IPS-15b (cell line): Measurements from ENCODE around the gene MYO7B.

Source experiments
- H3K27me3 ChIP-seq: one replicate; pipeline ENCODE4 v1.6.1; 2013; ENCODE audit warnings: low read length; ENCODE audit not compliant: control insufficient read depth, insufficient read depth
- H3K36me3 ChIP-seq: one replicate; pipeline ENCODE4 v1.6.1; 2013; ENCODE audit warnings: low read length; ENCODE audit not compliant: control insufficient read depth, insufficient read depth
- H3K4me1 ChIP-seq: one replicate; pipeline ENCODE4 v1.6.1; 2013; ENCODE audit warnings: mild to moderate bottlenecking, low read length; ENCODE audit not compliant: control insufficient read depth, insufficient read depth
- H3K4me3 ChIP-seq: one replicate; pipeline ENCODE4 v1.5.1; 2013; ENCODE audit warnings: low read depth, low read length
- H3K9ac ChIP-seq: one replicate; pipeline ENCODE4 v1.6.1; 2013; ENCODE audit warnings: low read depth, mild to moderate bottlenecking, low read length
- H3K9me3 ChIP-seq: one replicate; pipeline ENCODE4 v1.6.1; 2013; ENCODE audit warnings: mild to moderate bottlenecking, low read length; ENCODE audit not compliant: control insufficient read depth, insufficient read depth

Gene MYO7B

DNA sequence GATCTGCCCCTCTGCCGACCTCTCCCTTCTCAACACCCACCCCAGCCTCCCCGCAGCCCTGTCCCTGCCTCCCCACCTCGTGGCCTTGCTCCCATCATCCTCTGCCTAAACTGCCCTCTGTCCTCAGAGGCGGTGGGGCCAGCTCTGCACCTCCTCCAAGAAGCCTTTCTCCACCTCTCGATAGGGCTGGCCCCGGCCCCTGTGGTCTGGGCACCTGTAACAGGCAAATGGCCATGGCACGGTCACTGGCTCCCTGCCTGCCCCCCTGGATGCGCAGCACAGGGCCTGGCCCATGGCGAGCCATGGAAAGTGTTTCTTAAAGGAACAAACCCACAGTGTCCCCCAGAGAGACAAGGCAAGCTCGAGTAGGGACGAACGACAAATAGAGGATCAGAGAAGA, 42.0 kb downstream of the MYO7B start:
- Histone ChIP-seq H3K9me3 (no peaks in the 10 kb centered on the region), H3K4me1 (no peaks in the 10 kb centered on the region), H3K36me3 (no peaks in the 10 kb centered on the region), H3K4me3 (no peak overlapping the region), H3K9ac (no peak overlapping the region), H3K27me3 (no peaks in the 10 kb centered on the region)

DNA sequence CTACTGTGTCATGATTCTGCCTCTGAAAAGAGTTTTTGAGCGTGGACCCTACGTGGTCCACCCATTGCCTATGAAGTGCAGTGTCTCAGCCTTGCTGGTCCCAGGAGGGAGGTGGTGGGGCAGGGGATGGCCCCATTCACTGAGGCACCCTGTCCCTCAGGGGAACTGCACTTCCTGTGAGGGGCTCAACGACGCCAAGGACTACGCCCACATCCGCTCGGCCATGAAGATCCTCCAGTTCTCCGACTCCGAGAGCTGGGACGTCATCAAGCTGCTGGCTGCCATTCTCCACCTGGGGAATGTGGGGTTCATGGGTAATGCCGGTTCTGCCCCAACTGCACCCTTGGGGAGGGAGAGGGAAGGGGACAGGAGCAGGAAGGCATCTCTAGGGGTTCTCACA, 42.5 kb downstream of the MYO7B start:
- Histone ChIP-seq H3K36me3 (no peaks in the 10 kb centered on the region), H3K9ac (no peak overlapping the region), H3K4me3 (no peak overlapping the region), H3K27me3 (no peaks in the 10 kb centered on the region), H3K9me3 (no peaks in the 10 kb centered on the region), H3K4me1 (no peaks in the 10 kb centered on the region)

DNA sequence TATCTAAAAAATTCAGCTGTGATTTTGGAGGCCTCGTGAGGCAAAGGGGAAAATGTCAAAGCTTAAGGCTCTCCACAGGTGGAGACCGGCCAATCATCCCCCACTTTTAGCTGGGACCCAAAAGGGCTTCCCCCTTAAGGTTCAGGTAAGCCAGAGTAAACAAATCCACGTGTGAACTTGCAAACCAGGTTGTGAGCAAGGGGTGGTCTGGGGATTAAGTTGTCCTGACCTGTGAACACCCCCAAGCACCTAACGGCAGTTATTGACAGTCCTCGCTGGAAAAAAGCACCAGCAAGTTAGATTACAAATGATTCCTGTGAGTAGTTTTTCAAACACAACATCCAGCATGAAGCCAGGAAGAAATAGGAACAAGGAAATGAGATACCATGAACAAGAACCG, 42.9 kb downstream of the MYO7B start:
- Histone ChIP-seq H3K4me1 (no peaks in the 10 kb centered on the region), H3K27me3 (no peaks in the 10 kb centered on the region), H3K4me3 (no peak overlapping the region), H3K9ac (no peak overlapping the region), H3K36me3 (no peaks in the 10 kb centered on the region), H3K9me3 (no peaks in the 10 kb centered on the region)

DNA sequence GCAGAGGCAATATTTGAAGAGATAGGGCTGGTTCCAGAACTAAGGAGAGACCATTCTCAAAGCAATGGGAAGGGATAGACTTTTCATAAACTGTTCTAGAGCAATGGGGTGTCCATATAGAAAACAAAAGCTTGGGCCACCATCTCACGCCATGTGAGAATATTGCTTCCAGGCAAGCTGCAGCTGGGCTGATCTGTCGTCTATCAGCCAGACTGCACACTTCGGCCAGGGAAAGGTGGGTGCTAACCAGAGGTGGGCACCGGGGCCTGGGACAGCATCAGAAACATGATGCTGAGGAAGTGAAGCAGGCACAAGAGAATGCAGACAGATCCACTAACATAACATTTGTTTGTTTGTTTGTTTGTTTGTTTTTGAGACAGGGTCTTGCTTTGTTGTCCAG, 43.7 kb downstream of the MYO7B start:
- Histone ChIP-seq H3K9me3 (no peaks in the 10 kb centered on the region), H3K27me3 (no peaks in the 10 kb centered on the region), H3K36me3 (no peaks in the 10 kb centered on the region), H3K9ac (no peak overlapping the region), H3K4me3 (no peak overlapping the region), H3K4me1 (no peaks in the 10 kb centered on the region)

DNA sequence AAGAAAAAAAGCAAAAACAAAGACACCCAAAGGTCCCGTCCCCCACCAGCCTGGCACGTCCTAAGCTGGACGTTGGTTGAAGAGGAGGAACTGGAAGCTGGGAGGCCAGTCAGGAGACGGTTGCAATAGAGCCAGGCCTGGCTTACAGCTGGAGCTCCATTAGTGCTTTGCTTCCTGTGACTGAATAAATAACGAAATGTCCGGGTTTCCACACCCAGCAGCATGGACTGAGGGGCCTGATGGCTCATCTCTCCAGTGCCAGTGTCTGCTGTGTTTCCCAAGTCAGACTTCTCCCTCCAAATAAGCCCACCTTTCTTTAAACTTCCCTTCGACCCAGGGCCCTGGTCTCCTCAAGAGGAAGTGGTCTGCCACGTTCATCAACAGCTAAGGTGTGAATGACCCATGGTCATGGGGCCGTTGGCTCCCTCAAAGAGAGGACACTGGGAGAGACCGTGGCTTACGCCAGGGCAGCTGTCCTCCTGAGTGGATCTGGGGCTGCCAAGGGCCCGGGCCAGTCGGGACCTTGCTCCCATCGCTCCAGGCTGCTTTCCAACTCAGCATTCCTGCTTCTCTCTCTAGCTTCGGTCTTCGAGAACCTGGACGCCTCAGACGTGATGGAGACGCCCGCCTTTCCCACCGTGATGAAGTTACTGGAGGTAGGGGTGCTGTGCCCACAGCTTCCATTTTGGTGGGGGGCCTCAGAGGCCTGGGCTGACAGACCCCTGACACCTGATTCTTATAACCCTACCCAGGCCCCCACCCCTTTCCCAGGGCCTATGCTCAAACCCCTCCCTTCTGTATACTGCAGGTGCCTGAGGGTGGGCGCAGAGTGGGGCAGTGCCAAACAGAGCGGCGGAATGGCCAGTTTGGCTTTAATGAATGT, 44.9 kb downstream of the MYO7B start:
- Histone ChIP-seq H3K4me1 (no peaks in the 10 kb centered on the region), H3K4me3 (no peak overlapping the region), H3K9ac (no peak overlapping the region), H3K9me3 (no peaks in the 10 kb centered on the region), H3K36me3 (no peaks in the 10 kb centered on the region), H3K27me3 (no peaks in the 10 kb centered on the region)

DNA sequence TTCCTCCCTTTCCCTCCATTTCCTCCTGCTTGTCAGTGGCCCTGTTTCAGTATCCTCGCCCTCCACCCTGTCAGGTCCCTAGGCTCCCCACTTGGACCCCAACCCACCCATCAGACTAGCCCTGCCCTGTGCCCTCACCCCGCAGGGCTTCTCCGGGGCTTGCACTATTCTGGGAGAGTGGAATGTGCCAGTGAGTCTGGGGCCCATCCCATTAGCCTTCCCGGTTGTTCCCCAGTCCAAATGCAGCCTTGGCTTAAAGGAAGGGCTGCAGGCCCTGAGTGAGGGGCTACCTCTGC, 45.5 kb downstream of the MYO7B start:
- Histone ChIP-seq H3K9me3 (no peaks in the 10 kb centered on the region), H3K36me3 (no peaks in the 10 kb centered on the region), H3K9ac (no peak overlapping the region), H3K4me3 (no peak overlapping the region), H3K4me1 (no peaks in the 10 kb centered on the region), H3K27me3 (no peaks in the 10 kb centered on the region)

DNA sequence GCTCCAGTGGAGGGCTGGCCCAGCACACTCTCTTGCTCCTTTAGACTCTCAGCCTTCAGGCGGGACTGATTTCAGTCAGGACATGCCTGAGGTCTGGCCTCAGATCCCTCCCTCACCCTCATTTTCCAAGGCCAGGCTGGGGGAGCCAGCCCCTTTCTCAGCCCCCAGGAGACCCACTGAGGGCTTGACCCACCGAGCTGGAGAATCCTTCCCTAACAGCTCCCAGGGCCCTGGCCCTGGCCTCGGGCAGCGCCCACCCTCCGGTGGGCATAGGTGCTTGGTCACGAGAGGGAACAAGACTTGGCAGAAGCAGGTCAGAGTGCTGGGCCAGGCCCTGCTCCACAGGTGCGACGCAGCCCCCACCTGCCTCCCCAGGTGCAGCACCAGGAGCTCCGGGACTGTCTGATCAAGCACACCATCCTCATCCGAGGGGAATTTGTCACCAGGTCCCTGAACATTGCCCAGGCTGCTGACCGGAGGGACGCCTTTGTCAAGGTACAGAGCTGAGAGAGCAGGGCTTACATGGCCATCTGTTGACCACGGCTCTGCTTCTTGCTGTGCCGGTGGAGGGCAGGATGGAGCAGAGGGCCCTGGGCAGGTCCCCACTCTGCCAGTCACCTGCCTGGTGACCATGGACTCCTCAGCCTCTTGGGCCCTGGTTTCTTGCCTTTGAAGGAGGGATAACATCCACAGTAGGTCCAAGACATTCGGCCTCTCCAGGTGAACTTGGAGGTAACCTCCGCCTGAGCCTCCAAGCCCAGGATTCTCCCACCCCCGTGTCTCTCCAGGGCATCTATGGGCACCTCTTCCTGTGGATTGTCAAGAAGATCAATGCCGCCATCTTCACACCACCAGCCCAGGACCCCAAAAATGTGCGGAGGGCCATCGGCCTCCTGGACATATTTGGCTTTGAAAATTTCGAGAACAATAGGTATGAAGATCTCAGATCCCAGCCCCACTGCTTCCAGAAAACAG, 46.3 kb downstream of the MYO7B start:
- no peaks in the 10 kb centered on the region for H3K4me1 ChIP-seq
- no peaks in the 10 kb centered on the region for H3K9me3 ChIP-seq
- H3K4me3 ChIP-seq = no peak overlapping the region
- no peak overlapping the region for H3K9ac ChIP-seq
- no peaks in the 10 kb centered on the region for H3K27me3 ChIP-seq
- H3K36me3 ChIP-seq = no peaks in the 10 kb centered on the region

DNA sequence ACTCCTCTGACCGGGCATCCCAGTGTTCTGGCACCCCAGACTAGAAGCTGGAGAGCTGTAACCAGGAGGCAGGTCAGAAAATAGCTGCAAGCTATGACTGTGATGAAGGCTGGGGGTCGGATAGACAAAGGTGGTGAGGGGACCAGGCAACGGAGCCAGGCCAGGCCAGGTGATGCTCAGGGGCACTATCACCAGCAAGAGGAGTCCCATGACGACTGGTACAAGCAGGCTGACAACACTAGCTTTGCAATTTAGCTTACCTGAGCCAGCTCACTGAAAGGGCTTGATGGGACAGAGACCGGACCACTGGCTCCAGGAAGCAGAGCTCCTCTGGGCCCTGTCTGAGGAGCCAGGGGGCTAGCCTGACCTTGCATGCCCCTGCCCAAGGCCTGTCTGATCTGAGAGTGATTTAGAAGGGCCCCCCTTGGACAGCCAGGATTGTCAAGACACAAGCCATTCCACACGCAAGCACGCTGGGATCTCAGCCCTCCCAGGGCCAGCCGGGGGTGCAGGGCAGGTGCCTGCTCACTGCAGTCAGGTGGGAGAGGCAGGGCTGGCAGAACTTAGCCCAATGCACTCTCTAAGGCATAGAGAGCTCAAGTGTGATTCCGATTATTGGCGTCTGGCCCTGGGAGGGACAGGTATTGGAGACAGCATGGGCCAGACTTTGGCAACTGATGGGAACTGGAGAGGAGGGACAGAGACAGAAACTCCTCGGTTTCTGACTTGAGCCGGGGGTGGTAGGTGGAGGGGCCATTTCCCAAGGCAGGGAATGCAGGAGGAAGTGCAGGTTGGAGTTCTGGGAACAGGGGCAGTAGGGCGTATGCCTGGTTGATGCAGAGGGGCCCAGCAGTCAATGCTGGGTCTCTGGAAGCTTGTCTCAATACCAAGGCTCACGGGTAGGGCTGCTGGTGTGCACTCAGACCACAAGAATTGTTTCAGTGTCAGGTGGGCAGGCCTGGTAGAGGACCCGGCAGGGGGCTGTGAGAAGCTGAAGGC, 47.7 kb downstream of the MYO7B start:
- no peaks in the 10 kb centered on the region for H3K36me3 ChIP-seq
- no peaks in the 10 kb centered on the region for H3K4me1 ChIP-seq
- H3K27me3 ChIP-seq = no peaks in the 10 kb centered on the region
- H3K9ac ChIP-seq = no peak overlapping the region
- no peak overlapping the region for H3K4me3 ChIP-seq
- H3K9me3 ChIP-seq = no peaks in the 10 kb centered on the region

DNA sequence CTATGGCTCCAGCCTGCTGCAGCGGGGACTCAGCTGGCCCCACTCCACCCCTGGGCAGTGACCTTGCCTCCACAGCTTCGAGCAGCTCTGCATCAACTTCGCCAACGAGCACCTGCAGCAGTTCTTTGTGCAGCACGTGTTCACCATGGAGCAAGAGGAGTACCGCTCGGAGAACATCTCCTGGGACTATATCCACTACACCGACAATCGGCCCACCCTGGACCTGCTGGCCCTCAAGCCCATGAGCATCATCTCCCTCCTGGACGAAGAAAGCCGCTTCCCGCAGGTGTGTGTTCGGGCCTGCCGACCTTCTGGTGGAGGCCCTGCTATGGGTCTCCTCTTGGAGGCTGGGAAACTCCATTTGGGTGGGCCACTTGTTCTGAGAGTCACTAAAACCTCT, 48.6 kb downstream of the MYO7B start:
- H3K4me1 ChIP-seq = no peaks in the 10 kb centered on the region
- no peaks in the 10 kb centered on the region for H3K9me3 ChIP-seq
- no peak overlapping the region for H3K4me3 ChIP-seq
- no peaks in the 10 kb centered on the region for H3K27me3 ChIP-seq
- no peaks in the 10 kb centered on the region for H3K36me3 ChIP-seq
- H3K9ac ChIP-seq = no peak overlapping the region

DNA sequence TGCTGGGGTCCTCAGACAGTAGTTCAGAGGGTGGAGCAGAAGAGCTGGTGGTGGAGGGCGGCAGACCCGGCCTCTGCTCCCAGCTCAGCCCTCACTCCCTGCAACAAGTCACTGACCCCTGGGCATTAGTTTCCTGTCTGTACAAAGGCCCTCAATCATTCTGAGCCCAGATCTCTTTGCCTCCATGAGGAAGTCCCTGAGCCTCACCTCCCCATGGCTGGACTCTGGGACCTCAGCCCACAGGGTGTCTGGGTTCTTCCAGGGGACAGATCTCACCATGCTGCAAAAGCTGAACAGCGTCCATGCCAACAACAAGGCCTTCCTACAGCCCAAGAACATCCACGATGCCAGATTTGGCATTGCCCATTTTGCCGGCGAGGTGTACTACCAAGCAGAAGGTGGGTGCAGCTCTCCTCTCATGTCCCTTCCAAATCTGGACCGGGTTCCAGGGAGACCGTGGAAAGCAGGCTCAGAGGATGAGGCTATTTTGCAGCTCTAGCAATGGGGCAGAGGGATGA, 49.1 kb downstream of the MYO7B start:
- H3K9ac ChIP-seq = no peak overlapping the region

DNA sequence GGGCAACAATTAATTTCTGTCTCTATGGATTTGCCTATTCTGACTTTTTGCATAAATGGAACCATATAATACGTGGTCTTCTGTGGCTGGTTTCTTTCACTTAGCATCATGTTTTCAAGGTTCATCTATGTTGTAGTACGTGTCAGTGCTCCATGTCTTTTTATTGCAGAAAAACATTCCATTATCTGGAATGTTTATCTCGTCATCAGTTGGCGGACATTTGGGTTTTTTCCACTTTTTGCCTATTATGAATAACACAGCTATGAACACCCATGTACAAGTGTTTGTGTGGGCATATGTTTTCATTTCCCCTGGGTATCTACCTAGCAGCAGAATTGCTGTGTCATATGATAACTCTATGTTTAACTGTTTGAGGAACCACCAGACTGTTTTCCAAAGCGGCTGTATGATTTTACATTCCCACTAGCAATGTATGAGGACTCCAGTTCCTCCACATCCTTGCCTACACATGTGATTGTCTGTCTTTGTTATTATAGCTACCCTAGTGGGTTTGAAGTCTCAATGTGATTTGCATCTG, 49.9 kb downstream of the MYO7B start:
- Histone ChIP-seq H3K9ac (no peak overlapping the region), H3K9me3 (no peaks in the 10 kb centered on the region), H3K36me3 (no peaks in the 10 kb centered on the region), H3K4me3 (no peak overlapping the region), H3K4me1 (no peaks in the 10 kb centered on the region), H3K27me3 (no peaks in the 10 kb centered on the region)

More for the DNA sequence above, 49.1 kb downstream of the MYO7B start:
- H3K27me3 ChIP-seq = no peaks in the 10 kb centered on the region
- no peak overlapping the region for H3K4me3 ChIP-seq
- H3K36me3 ChIP-seq = no peaks in the 10 kb centered on the region
- H3K9me3 ChIP-seq = no peaks in the 10 kb centered on the region
- no peaks in the 10 kb centered on the region for H3K4me1 ChIP-seq
